ENCODE results near the gene TTLL5.
"Not testable (repeated sequence)": the region's sequence is repeated elsewhere in the genome, so short reads cannot be mapped to it uniquely, and the experiment has no call there.

Gene TTLL5

GRCh38 chr14:75925141-75925840 lies 264.2 kb downstream of the TTLL5 start:
- DNase-seq = not testable (repeated sequence)

DNA sequence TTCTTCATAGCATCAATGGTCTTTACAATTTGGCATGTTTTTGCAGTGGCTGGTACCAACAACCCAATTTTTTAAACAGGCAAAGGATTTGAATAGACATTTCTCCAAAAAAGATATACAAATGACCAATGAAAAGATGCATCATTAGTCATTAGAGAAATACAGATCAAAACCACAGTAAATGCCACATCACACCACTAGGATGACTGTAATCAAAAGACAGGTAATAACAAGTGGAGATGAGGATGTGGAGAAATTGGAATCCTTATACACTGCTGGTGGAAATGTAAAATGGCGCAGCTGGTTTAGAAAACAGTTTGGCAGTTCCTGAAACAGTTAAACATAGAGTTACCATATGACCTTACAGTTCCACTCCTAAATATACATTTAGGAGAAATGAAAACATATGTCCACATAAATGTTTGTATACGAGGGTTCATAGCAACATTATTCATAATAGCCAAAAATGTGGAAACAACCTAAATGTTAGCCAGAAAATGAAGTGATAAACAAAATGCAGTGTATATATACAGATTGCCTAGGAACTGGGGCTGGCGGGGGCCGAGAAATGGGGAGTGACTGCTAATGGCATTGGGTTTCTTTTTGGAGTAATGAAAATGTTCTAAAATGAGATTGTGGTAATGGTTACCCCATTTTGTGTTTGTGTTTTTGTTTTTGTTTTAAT lies 265.5 kb downstream of the TTLL5 start:
- no peak for DNase-seq

DNA sequence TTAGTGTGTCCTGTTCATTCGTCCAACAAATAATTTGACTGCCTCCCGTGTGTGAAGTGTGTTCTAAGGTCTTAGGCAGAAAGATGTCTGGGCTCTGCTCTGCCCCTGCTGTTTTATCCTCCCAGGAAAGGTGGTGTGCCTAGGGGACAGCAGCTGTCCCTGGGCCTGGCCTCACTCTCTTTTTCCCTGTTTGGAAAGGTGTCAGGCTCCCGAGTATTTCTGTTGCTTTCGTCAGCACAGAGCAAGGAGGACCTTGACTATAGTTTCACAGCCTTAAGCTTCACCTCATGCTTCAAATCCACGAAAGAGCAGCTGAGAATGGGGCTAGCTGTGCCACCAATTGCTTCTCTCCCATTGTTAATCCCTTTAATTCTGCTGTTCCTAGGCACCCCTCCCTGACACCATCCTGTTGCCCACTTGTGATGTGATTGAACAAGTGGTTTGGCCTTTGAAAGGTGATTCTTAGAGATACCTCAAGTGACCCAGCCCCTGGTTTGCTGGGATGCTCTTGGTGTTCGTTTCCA lies 266.6 kb downstream of the TTLL5 start:
- DNase-seq = no peak

DNA sequence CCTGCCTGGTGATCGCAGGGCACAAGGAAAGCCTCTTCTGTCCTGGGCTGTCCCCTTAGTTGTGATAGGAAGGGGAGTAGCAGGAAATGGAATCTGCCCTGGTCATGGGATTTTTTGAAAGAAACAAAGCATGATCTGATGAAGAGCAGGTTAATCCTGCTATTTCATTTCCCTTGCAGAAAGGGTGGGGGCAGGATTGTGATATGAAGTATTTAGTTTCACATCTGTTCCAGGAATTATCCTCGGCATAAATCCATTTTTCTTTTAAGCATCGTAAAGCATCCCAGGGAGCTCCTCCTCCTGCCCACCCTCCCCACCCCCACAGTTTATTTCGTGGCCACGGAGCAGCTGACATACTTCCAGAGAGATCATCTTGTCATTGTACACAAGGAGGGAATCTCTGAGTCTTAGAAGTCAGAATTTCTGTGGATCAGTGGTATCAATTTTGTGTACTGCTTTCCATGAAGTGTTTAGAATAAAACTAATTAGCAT lies 267.7 kb downstream of the TTLL5 start:
- DNase-seq = no peak

DNA sequence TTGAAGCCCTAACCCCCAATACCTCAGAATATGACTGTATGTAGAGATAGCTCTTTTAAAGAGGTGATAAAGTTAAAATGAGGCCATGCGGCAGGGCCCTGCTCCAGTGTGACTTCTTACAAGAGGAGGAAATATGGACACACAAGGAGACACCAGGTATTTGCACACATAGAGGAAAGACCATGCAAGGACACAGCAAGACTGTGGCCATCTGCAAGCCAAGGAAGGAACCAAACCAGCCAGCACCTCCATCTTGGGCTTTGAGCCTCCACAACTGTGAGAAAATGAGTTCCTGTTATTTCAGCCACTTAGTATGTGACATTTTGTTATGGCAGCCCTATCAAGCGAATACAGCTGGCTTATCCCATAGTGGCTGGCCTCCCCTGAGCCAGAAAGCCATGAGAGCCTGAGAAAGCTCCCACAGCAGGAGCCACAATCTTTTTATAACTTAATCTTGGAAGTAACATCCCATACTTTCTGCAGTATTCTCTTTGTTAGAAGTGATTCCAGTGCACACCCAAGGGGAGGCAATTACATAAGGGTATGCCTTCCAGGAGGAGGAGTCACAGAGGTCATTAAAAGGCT lies 272.8 kb downstream of the TTLL5 start:
- DNase-seq = no peak

DNA sequence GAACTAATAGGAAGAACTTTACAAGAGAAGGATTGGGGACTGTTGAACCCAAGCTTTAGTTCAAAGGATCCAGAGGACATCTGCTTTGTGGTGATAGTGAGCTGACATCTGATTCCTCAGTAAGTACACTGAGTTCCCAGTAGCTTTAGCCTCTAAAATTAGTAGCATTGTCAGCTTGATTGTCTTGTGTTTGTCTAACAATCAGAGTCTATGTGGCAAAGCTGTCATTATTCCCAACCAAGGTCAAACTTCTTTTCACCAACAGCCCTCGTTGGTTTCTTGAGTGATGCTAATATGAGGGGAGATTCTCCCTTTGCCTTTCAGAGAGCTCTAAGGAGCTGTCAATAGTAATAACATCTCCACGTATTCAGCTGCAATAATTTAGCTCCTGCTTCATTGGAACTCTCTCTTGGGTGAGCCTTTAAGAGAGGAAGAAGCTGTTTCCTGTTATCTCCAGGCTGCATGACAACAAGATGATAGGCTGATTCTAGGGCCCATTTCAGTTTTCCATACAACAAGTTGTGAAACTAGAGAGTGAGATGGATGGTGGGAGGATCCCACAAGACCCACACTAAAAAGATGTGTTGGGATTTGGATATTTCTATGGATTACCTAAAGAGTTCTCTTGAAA lies 274.1 kb downstream of the TTLL5 start:
- DNase-seq = no peak

DNA sequence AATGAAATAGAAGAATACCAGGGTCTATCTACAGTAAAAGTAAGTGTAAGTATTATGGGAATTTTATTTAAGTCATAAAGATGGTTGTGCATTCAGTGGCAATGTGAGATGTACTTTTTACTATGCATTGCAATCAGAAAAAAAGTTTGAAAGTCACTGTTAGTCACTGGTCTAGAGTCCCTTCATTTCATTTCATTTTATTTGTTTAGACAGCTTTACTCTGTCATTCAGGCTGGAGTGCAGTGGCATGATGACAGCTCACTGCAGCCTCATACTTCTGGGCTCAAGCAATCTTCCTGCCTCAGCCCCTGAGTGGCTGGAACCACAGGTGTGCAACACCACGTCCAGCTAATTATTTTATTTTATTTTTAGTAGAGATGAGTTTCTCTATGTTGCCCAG lies 278.2 kb downstream of the TTLL5 start:
- DNase-seq = no peak

DNA sequence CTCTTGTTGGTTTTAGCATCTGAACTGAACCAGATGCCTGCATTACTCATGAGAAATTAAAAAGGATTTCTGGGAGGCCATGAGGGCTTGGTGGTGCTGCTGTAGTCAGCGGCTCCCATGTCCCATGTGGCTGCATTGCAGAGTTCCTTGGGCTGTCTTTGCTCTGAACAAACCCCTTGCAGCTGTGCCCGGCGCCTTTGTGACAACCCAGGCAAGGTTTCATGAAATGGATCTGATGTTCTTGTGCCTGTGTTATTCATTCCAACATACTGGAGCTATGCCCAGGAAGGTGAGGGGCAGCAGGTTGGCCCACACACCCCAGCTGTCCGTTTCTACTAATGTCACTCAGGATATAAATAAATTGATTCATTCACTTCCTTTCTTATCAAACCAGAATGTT lies 280.0 kb downstream of the TTLL5 start:
- DNase-seq = no peak

DNA sequence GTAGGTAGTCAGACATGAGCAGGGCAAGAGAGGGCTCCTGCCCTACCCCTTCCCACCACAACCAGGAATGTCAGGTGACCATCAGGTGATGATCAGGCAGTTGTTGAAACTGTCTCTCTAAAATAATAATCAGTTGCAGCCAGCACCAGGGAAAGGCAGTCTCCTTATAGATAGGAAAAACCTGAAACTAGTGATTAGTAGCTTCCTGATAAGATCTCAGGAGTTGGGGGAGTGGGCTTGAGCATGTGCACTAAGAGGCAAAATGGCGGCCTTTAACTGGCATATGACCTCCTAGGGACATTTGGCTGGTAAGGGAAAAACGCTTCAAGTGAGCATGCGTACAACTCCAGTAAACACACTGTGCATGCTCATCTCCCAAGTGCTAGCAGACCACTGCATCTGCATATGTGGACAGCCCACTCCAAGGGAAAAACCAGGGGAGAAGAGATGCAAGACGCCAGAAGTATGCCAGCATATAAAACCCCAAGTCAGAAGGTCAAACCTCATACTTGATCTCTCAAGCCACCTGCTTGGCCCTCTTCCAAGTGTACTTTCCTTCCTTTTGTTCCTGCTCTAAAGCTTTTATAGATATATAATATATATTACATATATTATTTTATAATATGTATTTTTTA lies 283.7 kb downstream of the TTLL5 start:
- no peak for DNase-seq

GRCh38 chr14:75946785-75947184 lies 285.7 kb downstream of the TTLL5 start:
- no peak for DNase-seq

GRCh38 chr14:75952489-75952888 lies 291.4 kb downstream of the TTLL5 start:
- DNase-seq = no peak

GRCh38 chr14:75959031-75959430 lies 298.0 kb downstream of the TTLL5 start:
- DNase-seq = no peak

- DNase-seq = no peak
These were observed 299.2 kb downstream of the TTLL5 start for GRCh38 chr14:75960231-75960630.

DNA sequence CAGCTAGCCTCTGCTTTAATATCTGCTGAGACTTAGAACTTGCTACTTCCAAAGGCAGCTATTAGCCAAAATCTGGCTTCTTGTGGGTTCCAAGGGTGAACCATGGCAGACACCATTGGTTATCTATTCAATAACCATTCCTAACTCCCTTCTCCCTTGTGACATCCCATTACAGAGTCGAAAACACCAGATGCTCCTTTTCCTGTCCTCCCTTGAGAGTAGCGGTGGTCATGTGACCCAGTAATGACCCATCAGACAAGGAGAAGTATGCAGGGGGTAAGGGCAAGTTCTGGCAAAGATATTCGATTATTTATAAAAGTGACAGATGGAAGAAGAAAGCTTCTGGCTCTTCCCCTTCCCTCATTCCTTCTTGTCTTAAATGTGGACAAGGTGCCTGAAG lies 300.6 kb downstream of the TTLL5 start:
- no peak for DNase-seq

DNA sequence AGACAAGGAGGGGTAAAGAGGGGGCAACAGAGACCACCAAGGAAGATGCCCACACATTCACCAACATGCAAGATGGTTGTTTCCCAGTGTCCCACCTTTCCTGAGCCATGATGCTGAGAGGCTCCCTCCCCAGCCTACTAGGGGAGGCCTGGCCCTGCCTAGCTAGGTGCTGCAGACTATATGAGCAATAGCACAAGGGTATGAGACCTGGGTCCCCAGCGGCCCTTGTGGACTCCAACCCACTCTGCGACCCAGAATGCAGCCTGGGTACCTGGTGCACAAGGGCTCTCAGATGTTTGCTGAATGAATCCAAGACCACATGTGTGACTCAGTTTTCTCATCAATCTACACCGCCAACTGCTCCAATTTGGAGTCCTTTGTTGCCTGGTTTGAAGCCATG lies 306.8 kb downstream of the TTLL5 start:
- DNase-seq = no peak

DNA sequence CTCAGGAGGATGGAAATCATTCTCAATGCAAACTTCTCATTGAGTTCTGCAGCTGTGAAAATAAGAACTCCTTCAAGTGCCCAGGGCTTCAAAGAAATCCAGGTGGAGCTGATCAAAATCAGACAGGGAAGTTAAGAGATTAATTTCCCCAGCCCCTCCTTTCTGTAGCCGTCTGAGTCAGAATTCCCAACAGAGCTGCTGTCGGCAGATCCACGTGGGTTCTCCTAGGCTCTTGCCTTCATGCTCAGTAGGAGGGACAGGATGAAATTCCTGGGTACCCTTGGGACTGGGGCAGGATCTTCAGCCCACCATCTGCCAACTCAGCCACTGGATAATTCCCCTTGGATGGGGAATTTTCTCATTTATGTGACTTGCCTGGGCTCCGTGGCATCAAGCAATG lies 307.4 kb downstream of the TTLL5 start:
- no peak for DNase-seq

GRCh38 chr14:75969126-75969525 lies 308.1 kb downstream of the TTLL5 start:
- DNase-seq = no peak

GRCh38 chr14:75969891-75970290 lies 308.8 kb downstream of the TTLL5 start:
- DNase-seq = no peak

GRCh38 chr14:75970989-75971388 lies 309.9 kb downstream of the TTLL5 start:
- no peak for DNase-seq

GRCh38 chr14:75971509-75971908 lies 310.5 kb downstream of the TTLL5 start:
- no peak for DNase-seq

DNA sequence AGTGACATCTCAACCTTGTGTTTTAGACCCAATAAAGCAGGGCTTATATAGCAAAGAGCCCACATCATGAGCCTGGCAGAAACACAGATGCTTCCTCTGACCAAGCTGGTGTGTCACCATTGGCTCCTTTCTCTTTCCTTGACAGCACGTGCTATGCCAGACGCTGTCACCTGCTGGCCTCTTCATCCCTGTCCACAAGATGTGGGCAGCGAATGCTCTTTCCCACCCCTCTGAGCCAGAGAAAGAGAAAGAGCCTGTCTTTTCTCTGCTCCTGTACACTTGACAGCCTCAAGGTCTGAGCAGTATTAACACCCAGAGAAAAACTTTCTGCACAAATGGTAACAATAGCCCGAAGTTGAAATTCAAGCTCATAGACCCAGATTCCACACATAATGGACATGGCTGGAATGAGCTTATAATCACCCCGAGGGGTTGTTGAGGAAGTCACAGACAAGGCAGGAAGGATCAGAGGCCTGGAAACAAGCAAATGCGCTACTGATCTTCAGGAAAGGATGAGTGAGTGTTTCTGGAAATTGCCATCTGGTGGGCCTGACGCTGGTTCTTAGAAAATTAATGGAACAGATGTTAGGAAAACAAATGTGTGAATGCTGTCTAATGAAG lies 311.9 kb downstream of the TTLL5 start:
- no peak for DNase-seq

DNA sequence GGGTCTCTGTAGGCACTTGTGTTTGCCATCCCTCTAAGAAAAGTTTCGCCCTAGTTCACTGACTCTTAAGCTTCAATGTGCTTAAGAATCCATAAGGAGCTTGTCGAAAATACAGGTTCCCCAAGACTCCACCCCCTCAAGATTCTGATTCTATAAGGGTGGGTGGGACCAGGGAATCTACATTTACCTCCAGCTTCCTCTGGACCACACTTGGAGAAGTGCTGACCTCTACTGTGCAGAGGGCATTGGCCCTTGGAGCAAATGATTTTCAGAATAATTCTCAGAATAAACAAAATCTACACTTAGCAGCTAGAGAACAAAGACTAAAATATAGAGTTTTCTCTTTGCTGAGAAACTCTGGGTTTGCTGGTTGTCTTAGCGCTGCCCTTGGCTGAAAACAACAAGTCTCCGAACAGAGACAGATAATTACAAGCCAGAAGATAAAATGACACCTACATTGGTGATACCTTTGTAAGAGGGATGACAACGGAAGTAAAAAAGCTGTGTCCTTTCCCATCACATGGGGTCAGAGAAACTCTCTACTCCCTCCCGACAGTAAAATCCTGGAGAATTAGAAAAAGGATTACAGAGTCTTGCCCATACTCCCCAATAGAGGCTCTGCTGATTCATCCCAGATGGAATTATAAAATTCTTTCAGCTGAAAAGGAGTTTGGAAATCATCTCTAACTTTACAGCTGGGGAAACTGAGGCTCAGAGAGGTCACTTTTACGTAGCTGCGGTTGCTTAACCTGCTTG lies 316.0 kb downstream of the TTLL5 start:
- no peak for DNase-seq

Measured in central memory CD4-positive, alpha-beta T cell (primary cell).